HCT116 (cell line): ENCODE measurements around the gene POFUT2. TPM values are rescaled to one million over a fixed set of nuclear protein-coding genes. Genes with fewer than 3 reads are reported as not detected.

Source experiments
- CTCF ChIP-seq, 3 experiments: fragments of 200-600 bp in 1 of 3; sonication (generic) in 1 of 3; IDR thresholded peaks in 2 of 3; conservative IDR thresholded peaks in 1 of 3; 2 replicates each; pipeline ENCODE4 v1.5.1; 2012 to 2017; ENCODE audit warnings: low read depth in 2 of 3, low read length in 2 of 3, antibody characterized with exemption in 1 of 3, borderline replicate concordance in 1 of 3, control low read depth in 1 of 3, mild to moderate bottlenecking in 1 of 3, mixed read lengths in 1 of 3, mixed run types in 1 of 3, moderate library complexity in 1 of 3; ENCODE audit not compliant: insufficient read depth in 1 of 3
- ZNF274 ChIP-seq: fragments of 200-500 bp; sonication (Bioruptor generic); IDR thresholded peaks from 2 replicates; pipeline ENCODE4 v1.6.1; 2014; ENCODE audit warnings: mild to moderate bottlenecking, low read depth, low read length, inconsistent platforms
- total RNA-seq: library from RNA; stranded (reverse); gene quantifications from one replicate; pipeline ENCODE4 v1.2.1, GENCODE V29; 2021; ENCODE audit not compliant: unreplicated experiment

POFUT2 gene
- total RNA-seq, 1 experiment from 2014 or later = 20.5 TPM

GRCh38 chr21:45215213-45215612 lies 72.5 kb downstream of the POFUT2 start (continued):
- no peak for TF ChIP-seq CTCF (IDR thresholded peaks at IDR 0.05 in 2 of 3, conservative IDR thresholded peaks at IDR 0.05 in 1 of 3; ENCODE audit: borderline replicate concordance in 1 of 3, insufficient read depth in 1 of 3, low read depth in 2 of 3, low read length in 2 of 3)
- TF ChIP-seq ZNF274 = no peak
- TF ChIP-seq, all 23 proteins: peak for 0

Other genes starting within 250 kb of the POFUT2 start
- 13.5 TPM for gene ADARB1, start 213.3 kb downstream of the POFUT2 start, total RNA-seq
- gene COL18A1, start 117.3 kb upstream of the POFUT2 start, total RNA-seq = 59.5 TPM